Smooth muscle cell (in vitro differentiated cells): ENCODE data around the gene UBXN6. TPM values are rescaled to one million over a fixed set of nuclear protein-coding genes. Genes with fewer than 3 reads are reported as not detected.

Experiments used
- DNase-seq: peaks from one replicate; lab custom pipeline; 2025; ENCODE audit not compliant: unreplicated experiment; lab: John Stamatoyannopoulos, UW
- H2AFZ ChIP-seq: fragments of 200-600 bp; sonication (generic); 2 replicates; pipeline ENCODE4 v1.6.0; 2016; ENCODE audit warnings: antibody characterized with exemption, low read depth, mild to moderate bottlenecking
- H3F3A ChIP-seq: fragments of 200-600 bp; sonication (generic); 2 replicates; pipeline ENCODE4 v1.6.0; 2017; ENCODE audit warnings: antibody characterized with exemption, low read depth
- H3K27ac ChIP-seq: fragments of 200-600 bp; sonication (generic); 2 replicates; pipeline ENCODE4 v1.5.1; 2016; ENCODE audit warnings: low read depth, mild to moderate bottlenecking
- H3K27me3 ChIP-seq: fragments of 200-600 bp; sonication (generic); 2 replicates; pipeline ENCODE4 v1.6.1; 2016; ENCODE audit warnings: low read depth, mild to moderate bottlenecking
- H3K36me3 ChIP-seq: fragments of 200-600 bp; sonication (generic); 2 replicates; pipeline ENCODE4 v1.5.1; 2016; ENCODE audit warnings: low read depth
- H3K4me1 ChIP-seq: fragments of 200-600 bp; sonication (generic); 2 replicates; pipeline ENCODE4 v1.5.1; 2016; ENCODE audit warnings: low read depth
- H3K4me2 ChIP-seq: fragments of 200-600 bp; sonication (generic); 2 replicates; pipeline ENCODE4 v1.6.0; 2016; ENCODE audit warnings: mild to moderate bottlenecking
- H3K4me3 ChIP-seq: fragments of 200-600 bp; sonication (generic); 2 replicates; pipeline ENCODE4 v1.5.1; 2016; ENCODE audit warnings: mild to moderate bottlenecking
- H3K79me2 ChIP-seq: fragments of 200-600 bp; sonication (generic); 2 replicates; pipeline ENCODE4 v1.6.0; 2016; ENCODE audit warnings: low read depth, mild to moderate bottlenecking
- H3K9ac ChIP-seq: fragments of 200-600 bp; sonication (generic); 2 replicates; pipeline ENCODE4 v1.6.0; 2016; ENCODE audit warnings: low read depth
- H3K9me3 ChIP-seq: fragments of 200-600 bp; sonication (generic); replicated peaks from 2 replicates; pipeline ENCODE4 v1.5.1; 2016; ENCODE audit warnings: low read depth
- H4K20me1 ChIP-seq: fragments of 200-600 bp; sonication (generic); 2 replicates; pipeline ENCODE4 v1.6.0; 2016; ENCODE audit warnings: low read depth
- CTCF ChIP-seq: fragments of 200-600 bp; sonication (generic); IDR thresholded peaks from 2 replicates; pipeline ENCODE4 v1.5.1; 2017; ENCODE audit warnings: borderline replicate concordance, mild to moderate bottlenecking, antibody characterized with exemption; ENCODE audit not compliant: insufficient read depth, poor library complexity, severe bottlenecking
- WGBS: methylation state at CpG from one replicate; pipeline ENCODE4 v1.1.7; 2016; ENCODE audit warnings: low lambda C conversion rate; 5-methylcytosine and 5-hydroxymethylcytosine counted together
- polyA plus RNA-seq: library from polyadenylated mRNA; unstranded; fragments of >200 nt; fragmentation: Nextera tagmentation; extraction: Ambion mirVana; gene quantifications from 2 replicates; pipeline ENCODE4 v1.2.1, GENCODE V29; 2016
- total RNA-seq: library from RNA; depleted of rRNA; stranded (reverse); fragments of >200 nt; gene quantifications from 2 replicates; pipeline ENCODE4 v1.2.3, GENCODE V29; 2014

UBXN6 gene
- total and polyA plus RNA-seq, 2 experiments from 2014 or later = 44.8 to 50.7 TPM

- WGBS = 98% methylated on average over 3 of the region's 3 CpGs
- no peak for DNase-seq
- no peak for TF ChIP-seq CTCF
- H3K4me2 ChIP-seq = no peak overlapping the region
- H2AFZ ChIP-seq = no peak overlapping the region
- no peak overlapping the region for H3K9ac ChIP-seq
- H3K9me3 ChIP-seq = no peaks in the 10 kb centered on the region
- peaks cover 16% of the 10 kb centered on the region for H3F3A ChIP-seq
- H3K79me2 ChIP-seq = peaks cover 21% of the 10 kb centered on the region
- H3K27ac ChIP-seq = no peak overlapping the region
- no peaks in the 10 kb centered on the region for H3K36me3 ChIP-seq
- peaks cover 14% of the 10 kb centered on the region for H3K4me1 ChIP-seq
- H3K27me3 ChIP-seq = no peaks in the 10 kb centered on the region
- no peaks in the 10 kb centered on the region for H4K20me1 ChIP-seq
- no peak overlapping the region for H3K4me3 ChIP-seq
These were observed 44.0 kb downstream of the UBXN6 start for GRCh38 chr19:4413588-4413987.

- H3K4me3 ChIP-seq = no peak overlapping the region
- no peaks in the 10 kb centered on the region for H3K36me3 ChIP-seq
- no peak overlapping the region for H3K4me2 ChIP-seq
- H3F3A ChIP-seq = peaks cover 5% of the 10 kb centered on the region
- no peak for DNase-seq
- H3K27me3 ChIP-seq = no peaks in the 10 kb centered on the region
- H3K27ac ChIP-seq = no peak overlapping the region
- H2AFZ ChIP-seq = no peak overlapping the region
- peaks cover 39% of the 10 kb centered on the region for H3K79me2 ChIP-seq
- 89% methylated on average over 23 of the region's 23 CpGs for WGBS
- peaks cover 1% of the 10 kb centered on the region for H3K4me1 ChIP-seq
- no peak overlapping the region for H3K9ac ChIP-seq
- no peaks in the 10 kb centered on the region for H4K20me1 ChIP-seq
- H3K9me3 ChIP-seq = no peaks in the 10 kb centered on the region
- TF ChIP-seq CTCF = no peak
These were observed 48.3 kb downstream of the UBXN6 start for GRCh38 chr19:4409123-4409933.

GRCh38 chr19:4406626-4407025, 51.0 kb downstream of the UBXN6 start:
- H3K27ac ChIP-seq = no peak overlapping the region
- H3K27me3 ChIP-seq = no peaks in the 10 kb centered on the region
- no peaks in the 10 kb centered on the region for H3K9me3 ChIP-seq
- TF ChIP-seq CTCF = no peak
- H3K79me2 ChIP-seq = peaks cover 50% of the 10 kb centered on the region
- no peak overlapping the region for H3K4me3 ChIP-seq
- H3F3A ChIP-seq = peaks cover 4% of the 10 kb centered on the region
- DNase-seq = no peak
- H3K9ac ChIP-seq = no peak overlapping the region
- no peaks in the 10 kb centered on the region for H4K20me1 ChIP-seq
- peaks cover 9% of the 10 kb centered on the region for H3K4me1 ChIP-seq
- no peak overlapping the region for H2AFZ ChIP-seq
- H3K4me2 ChIP-seq = no peak overlapping the region
- H3K36me3 ChIP-seq = no peaks in the 10 kb centered on the region
- 92% methylated on average over 7 of the region's 7 CpGs for WGBS

- Histone ChIP-seq H3K79me2 (peaks cover 50% of the 10 kb centered on the region), H3K4me3 (no peak overlapping the region), H3K27me3 (no peaks in the 10 kb centered on the region), H3K36me3 (no peaks in the 10 kb centered on the region), H3F3A (peaks cover 5% of the 10 kb centered on the region), H3K9me3 (no peaks in the 10 kb centered on the region), H4K20me1 (no peaks in the 10 kb centered on the region), H3K9ac (no peak overlapping the region), H3K27ac (no peak overlapping the region), H3K4me1 (peaks cover 10% of the 10 kb centered on the region), H2AFZ (no peak overlapping the region), H3K4me2 (no peak overlapping the region)
- WGBS = 94% methylated on average over 8 of the region's 8 CpGs
- TF ChIP-seq CTCF = no peak
- no peak for DNase-seq
These were observed 51.6 kb downstream of the UBXN6 start for GRCh38 chr19:4405977-4406376.
